HG03378 (cell line): ENCODE data around the gene USP26.
"Not testable (repeated sequence)": the region's sequence is repeated elsewhere in the genome, so short reads cannot be mapped to it uniquely, and the experiment has no call there.

Experiments used
- ATAC-seq: cut with Tn5 transposase; IDR thresholded peaks from one replicate; pipeline ENCODE4 v1.9.1; 2021; ENCODE audit warnings: mild to moderate bottlenecking, moderate library complexity; ENCODE audit not compliant: unreplicated experiment

Gene USP26, protein sequence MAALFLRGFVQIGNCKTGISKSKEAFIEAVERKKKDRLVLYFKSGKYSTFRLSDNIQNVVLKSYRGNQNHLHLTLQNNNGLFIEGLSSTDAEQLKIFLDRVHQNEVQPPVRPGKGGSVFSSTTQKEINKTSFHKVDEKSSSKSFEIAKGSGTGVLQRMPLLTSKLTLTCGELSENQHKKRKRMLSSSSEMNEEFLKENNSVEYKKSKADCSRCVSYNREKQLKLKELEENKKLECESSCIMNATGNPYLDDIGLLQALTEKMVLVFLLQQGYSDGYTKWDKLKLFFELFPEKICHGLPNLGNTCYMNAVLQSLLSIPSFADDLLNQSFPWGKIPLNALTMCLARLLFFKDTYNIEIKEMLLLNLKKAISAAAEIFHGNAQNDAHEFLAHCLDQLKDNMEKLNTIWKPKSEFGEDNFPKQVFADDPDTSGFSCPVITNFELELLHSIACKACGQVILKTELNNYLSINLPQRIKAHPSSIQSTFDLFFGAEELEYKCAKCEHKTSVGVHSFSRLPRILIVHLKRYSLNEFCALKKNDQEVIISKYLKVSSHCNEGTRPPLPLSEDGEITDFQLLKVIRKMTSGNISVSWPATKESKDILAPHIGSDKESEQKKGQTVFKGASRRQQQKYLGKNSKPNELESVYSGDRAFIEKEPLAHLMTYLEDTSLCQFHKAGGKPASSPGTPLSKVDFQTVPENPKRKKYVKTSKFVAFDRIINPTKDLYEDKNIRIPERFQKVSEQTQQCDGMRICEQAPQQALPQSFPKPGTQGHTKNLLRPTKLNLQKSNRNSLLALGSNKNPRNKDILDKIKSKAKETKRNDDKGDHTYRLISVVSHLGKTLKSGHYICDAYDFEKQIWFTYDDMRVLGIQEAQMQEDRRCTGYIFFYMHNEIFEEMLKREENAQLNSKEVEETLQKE

DNA sequence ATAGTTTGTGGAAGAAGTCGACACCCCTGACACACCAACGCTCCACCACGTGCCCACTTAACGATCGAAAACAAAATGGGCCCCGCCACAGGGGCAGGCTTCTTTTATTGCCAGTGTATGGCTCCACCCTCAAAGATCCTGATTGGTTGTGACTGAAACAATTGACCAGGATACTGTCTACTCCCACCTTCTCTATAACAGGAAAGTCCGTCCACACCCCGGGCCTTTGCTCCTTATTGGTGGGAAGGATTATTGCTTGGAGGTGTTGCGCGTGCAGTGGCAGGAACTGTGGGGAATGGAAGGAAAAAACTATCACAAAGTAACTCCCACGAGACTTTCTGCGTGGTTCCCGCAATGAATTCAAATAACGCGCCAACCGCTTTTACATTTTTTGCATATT lies at the start of gene USP26:
USP26 (minus strand) TSS at position 79 of the 400 bp plus-strand sequence. CDS start 68,889 bp downstream, outside the sequence.
- no peak for ATAC-seq

DNA sequence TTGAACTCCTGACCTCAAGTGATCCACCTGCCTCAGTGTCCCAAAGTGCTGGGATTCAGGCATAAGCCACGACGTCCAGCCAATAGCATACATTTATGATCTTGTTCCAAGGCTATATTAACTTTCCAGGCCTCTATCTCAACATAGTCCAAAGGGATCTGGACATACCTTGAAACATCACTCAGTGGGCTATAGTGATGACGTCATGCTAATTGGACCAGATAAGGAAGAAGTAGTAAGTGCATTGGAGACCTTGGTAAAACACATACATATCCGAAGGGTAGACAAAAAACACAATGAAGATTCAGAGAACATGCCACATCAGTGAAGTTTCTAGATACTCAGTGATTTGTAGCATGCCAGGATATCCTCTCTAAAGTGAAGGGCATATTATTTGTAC lies 37.4 kb upstream of the USP26 start:
- no peak for ATAC-seq

DNA sequence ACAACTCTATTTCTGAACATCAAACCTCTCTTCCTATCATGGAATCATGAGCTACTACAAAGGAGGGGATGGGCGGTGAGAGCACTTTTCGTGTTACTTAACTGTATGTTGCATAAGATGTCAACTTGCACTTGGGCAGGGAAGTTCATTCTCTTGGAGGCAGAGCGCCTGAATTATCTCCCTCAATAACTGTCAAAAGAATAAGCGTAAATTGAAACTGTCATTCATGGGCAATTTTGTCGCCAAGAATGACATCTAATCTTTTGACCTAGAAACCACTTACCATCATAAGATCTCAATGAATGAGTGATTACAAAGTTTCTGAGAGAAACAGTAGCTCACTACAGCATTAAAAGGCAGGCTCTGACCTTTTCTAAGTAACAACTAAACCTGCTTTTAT lies 23.5 kb upstream of the USP26 start:
- ATAC-seq, result no peak

DNA sequence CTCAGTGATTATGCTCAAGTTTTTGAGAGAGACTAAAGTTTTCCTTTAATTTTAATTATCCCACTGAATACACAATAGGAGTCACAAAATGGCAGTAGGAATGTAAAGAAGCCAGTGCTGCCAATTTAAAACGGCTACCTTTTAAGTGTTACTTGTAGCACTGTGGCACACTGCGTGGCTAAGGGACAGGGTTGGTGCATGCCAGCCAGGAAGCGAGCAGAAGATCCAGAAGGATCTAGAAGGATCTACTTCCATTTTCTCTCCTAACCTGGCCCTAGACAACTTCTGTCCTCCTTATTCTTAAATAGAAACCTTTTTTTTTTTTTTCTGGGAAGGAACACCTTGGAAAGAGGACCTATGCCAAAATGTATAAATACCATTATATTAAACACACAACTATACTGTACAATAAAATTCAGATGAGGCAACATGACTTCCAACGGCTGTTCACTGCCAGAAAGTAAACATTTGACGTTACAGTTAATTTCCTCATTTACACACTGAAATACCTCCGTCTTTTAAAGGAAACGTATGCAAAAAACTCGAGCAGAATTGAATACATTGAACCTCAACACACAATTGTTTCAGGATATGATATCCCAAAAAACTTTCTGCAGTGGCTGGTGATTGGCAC lies 2.7 kb downstream of the USP26 start:
- ATAC-seq, result no peak

DNA sequence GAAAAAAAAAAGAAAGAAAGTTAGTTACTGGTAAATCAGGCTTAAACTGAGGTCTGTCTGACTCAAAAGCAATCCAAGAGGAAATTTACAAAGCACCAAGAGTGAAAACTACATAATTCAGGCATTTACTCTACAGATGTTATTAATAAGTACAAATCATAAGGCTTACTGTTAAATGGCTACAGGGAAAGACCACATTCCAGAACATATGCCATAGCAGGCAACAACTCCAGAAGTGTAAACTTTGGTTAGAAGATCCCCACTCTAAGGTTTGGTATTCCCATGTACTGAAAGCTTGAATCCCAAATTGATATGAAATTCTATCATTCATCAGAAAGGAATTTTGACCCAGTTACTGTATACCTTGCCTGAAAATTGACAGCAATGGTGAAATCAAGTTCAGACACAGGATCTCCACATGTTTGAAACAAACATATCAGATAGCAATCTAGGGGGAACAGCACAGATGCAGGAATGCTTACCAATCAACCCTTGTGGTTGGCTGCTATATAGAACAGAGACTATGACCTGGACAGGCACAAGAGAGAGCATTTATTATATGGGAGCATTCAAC lies 6.6 kb downstream of the USP26 start:
- no peak for ATAC-seq

DNA sequence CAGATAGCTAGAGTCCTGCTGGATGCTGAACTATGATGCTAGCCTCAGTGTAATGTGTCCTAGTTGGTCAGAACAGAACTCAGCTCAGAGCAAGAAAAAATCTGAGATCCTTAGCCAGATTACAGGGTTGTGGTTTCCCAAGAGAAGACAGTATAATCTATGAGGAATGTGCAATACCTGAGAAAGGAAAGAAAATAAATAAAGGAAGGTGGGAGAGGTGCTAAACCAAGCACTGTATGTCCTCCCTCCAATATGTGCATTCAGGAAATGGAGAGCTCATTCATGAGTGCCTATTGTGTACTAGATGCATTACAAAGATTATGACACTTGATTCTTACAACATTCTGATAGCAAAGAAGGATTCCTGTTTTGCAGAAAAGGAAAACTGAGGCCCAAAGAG lies 7.5 kb downstream of the USP26 start:
- no peak for ATAC-seq

DNA sequence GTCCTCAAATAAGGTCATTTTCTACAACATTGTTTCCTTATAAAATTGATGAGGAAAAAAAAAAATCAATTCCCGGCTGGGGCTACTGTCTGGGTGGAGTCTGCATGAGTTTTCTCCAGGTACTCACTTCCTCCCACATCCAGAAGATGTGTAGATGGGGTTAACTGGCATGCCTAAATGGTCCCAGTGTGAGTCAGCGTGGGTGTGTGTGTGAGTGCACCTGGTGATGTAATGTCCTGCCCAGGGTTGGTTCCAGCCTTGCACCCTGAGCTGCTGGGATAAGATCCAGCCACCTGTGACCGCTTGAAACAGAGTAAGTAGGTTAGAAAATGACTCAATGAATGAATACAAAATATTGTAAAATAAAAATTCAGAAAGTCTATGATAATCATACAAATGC lies 11.1 kb downstream of the USP26 start:
- ATAC-seq, result no peak

DNA sequence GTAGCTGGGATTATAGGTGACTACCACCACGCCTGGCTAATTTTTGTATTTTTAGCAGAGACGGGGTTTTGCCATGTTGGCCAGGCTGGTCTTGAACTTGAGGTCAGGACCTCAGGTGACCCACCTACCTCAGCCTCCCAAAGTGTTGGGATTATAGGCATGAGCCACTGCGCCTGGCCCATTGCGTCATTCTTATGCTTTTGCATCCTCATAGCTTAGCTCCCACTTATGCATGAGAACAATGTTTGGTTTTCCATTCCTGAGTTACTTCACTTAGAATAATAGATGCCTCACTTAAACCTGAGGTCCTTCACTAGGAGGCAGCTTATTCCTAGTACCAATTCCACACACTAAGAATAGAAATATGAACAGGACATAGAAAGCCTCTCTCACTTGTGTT lies 11.9 kb downstream of the USP26 start:
- ATAC-seq, result not testable (repeated sequence)

DNA sequence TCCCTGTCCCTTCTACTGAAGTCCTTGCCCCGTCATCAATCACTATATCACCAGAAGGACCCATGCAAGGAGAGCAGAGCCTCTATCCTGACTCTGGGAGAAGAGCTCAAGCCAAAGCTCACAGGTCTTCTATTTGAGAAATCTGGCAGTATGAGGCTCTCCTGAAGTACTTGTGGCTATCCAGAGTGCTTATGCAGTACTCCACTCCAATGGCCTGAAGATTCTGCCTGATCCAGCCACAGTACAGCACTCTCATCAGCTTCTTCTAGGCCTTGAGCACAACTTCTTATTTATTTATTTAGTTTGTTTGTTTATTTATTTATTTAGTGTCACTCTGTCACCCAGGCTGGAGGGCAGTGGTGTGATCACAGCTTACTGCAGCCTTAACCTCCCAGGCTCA lies 13.0 kb downstream of the USP26 start:
- ATAC-seq, result no peak

DNA sequence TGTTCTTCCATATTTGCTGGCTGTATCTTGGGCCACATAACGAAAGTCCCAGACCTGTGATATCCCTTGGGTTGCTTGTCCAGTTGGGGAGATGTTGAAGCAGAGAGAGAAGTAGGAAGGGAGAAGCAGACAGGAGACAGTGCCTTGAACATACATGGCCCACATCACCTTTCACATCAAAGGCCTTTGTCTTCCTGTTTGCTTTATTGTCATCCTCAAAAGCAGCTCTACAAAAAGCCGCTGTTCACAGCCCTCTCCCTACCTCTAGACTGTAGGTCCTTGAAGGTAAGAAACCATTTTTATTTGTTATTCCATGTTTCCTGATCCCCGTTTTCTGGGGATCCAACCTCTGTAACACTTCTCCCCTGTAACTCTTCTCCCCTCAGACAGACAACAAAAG lies 14.9 kb downstream of the USP26 start:
- no peak for ATAC-seq

DNA sequence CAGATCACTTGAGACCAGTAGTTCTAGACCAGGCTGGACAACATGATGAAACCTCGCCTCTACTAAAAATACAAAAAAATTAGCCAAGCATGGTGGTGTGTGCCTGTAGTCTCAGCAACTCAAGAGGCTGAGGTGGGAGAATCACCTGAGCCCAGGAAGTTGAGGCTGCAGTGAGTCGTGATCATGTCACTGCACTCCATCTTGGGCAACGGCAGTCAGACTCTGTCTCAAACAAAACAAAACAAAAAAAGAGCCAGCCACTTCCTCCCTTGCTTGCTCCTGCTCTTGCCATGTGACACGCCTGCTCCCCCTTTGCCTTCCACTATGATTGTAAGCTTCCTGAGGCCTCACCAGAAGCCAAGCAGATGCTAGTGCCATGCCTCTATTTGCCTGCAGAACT lies 19.1 kb downstream of the USP26 start:
- ATAC-seq, result not testable (repeated sequence)

DNA sequence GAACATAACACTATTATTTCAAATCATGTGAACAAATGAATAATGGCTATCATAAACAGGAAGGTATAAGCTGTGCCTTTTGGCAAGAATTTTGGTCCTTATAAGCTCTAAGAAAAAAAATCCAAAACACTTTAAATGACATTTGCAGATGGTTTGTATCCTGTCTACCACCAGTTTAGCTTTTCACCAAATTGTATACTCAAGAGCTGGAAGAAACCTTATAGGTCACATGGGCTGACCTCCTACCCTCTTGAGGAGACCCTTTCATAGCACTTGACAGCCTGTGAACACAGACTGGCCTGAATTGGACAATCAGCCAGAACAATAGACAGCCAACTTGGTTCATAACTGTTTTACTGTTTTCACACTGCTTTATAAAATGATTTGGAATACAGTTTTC lies 24.3 kb downstream of the USP26 start:
- no peak for ATAC-seq

DNA sequence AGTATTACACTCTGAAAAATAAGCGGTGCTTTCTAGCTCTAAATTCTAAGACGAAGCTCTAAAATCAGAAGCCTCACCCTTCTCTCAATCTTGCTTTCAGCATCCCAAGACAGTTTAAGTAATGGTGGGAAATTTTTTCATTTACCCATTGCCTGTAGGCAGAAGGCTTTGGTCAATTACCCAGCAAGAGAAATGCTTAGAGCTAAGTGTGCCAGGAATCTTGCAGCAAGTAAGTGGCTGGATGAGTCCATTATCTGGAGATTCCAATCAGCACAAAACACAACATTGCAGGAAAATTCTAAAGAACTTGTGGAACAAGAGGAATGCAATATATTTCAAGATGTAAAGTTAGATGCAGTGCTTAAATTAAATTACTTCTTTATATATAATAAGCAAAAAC lies 28.4 kb downstream of the USP26 start:
- no peak for ATAC-seq

DNA sequence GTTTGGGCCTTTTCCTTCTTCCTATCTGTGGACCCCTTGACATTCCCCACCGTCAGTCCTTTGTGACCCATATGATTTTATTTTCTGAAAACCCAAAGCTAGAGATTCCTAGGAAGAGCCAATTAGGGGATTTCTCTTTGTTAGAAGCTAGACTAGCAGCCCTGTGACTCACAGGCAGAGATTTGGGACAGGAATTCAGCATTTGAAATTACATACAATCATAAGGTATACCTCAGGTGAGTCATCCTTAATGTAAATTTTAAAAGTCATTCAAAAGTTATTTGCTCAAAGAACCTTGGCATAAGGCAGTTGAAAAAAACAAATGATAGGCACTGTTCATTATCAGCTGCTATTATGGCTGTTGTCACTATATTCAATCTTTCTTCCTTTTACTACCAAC lies 40.6 kb downstream of the USP26 start:
- no peak for ATAC-seq

DNA sequence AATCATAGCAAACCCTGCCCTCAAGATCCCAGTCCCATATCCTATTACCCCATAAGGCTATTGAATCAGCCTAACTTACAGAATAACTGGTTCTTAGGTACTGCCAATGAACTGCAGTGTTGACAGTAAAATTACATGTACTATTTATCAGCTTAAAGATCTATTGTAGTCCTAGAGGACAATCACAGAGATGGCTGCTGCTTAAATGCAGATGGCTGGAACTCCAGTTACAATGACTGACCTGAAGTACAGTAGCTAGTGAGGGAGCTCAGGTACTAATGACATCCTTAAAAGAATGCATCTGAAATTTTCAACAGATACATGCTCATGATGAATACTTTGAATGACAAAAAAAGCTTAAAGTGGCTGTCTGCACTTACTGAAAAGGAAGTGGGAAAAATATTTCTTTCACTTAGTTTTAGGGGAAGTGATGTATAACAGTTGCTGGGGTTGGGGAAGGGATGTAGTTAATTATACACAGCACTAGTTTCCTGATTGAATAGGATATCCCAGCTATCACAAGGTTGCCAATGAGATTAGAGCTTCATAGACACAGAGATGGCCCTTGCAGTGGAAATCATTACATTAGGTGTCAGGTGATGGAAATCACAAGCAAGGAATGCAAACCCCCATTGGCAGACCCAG lies 42.0 kb downstream of the USP26 start:
- no peak for ATAC-seq

DNA sequence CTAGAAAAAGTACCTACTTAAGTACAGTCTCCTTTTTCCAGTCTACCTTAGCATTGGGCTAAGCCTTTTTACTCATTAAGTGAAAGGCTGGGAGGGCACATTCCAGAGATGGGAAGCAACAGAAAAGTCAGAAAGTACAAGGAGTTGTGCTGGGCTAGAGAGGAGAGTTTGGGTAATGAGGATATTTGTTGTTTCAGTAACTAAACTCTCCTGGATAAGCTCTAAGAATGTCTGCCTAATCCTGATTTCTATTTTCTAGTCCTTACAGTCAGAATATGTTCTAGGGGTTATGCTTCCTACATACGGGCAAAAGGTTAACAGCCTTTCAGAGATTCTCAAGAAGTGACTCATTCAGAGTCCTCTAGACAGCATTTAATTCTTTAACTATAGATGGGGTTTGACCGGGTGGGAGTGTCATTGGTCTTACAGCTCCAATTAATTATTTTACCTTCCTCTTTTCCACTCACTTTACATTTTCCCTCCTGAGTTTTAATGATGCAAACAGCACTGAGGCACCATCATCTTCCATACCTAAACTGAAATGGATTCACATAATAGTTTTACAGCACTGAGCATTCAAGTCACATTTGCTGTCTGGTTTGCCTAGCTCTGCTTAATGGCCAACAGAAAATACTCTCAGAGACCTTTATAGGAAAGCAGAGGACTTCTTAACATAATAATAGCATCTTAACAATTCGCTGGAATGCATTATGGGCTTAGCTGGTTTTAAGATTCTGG lies 42.9 kb downstream of the USP26 start:
- ATAC-seq, result no peak

DNA sequence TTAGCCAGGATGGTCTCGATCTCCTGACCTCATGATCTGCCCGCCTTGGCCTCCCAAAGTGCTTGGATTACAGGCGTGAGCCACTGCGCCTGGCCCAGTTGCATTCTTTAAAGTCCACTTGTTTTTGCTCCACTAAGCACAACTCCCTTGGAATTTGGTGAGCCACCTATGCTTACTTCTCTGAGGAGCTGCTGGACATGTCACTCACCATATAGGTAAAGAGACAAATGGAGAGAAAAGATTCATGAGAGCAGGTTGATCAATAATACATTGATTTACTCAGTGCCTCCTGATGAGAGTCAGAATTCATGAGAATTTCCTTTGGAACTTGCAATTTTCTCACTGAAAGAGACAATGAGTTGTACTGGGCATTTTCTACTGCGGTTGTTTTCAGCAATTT lies 48.2 kb downstream of the USP26 start:
- no peak for ATAC-seq

DNA sequence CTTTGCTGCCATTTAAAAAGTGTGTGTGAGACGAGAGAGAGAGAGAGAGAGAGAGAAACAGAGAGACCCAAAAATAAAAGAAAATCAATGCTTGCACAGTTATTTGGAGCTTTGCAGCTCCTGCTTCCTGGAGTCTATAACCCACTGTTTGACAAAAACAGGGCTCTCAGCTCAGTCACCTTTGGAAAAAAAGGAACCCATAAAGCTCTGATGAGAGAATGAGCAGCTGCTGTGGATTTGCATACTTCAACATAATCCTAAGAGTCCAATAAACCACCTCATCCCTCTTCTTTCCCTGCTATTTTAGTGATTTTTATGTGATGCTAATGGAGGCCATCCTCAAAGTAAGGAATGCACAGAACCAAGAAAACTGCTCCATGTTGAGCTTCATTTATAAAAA lies 50.3 kb downstream of the USP26 start:
- ATAC-seq, result no peak

DNA sequence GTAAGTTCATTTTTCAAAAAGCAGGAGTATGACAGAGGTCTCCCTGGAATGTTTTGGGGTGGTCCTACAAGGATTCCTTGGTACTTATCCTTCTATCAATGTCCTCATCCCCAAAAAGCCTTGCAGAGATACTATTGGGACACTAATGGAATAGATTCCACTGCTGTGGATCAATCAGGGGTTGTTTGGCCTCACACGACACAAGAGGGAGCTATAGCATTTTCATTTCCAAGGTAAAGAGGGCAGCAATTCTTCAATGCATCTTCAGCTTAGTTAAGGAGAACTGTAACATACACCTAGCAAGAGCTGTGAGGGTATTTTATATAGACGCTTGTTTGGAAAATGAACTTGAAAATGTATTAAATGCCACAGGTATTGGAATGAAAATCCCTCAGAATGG lies 50.9 kb downstream of the USP26 start:
- ATAC-seq, result no peak
